Thyroid gland (tissue), 4 donors: ENCODE results near the gene GRWD1. TPM values are rescaled to one million over a fixed set of nuclear protein-coding genes. Genes with fewer than 3 reads are reported as not detected.

Experiments
- DNase-seq, 2 donors: peaks; one replicate each; pipeline ENCODE4 v3.0.0-alpha.2; 2019
- H3K27ac ChIP-seq, 3 donors: fragments of 200-600 bp; sonication (generic); 1 replicate in 2 of 3; 2 replicates in 1 of 3; pipeline ENCODE4 v1.5.1; 2016 to 2019; ENCODE audit warnings: mild to moderate bottlenecking in 1 of 3, moderate library complexity in 1 of 3
- H3K27me3 ChIP-seq: fragments of 200-600 bp; sonication (generic); one replicate; pipeline ENCODE4 v1.5.1; 2019
- H3K36me3 ChIP-seq, 2 donors: fragments of 200-600 bp; sonication (generic); one replicate each; pipeline ENCODE4 v1.5.1; 2016 to 2019
- H3K4me1 ChIP-seq, 2 donors: fragments of 200-600 bp; sonication (generic); one replicate each; pipeline ENCODE4 v1.5.1; 2017 to 2019
- H3K4me3 ChIP-seq, 3 donors: fragments of 200-600 bp; sonication (generic); replicated peaks in 1 of 3; 1 replicate in 2 of 3; 2 replicates in 1 of 3; pipeline ENCODE4 v1.5.1; 2016; ENCODE audit warnings: mild to moderate bottlenecking in 1 of 3
- H3K9me3 ChIP-seq: fragments of 200-600 bp; sonication (generic); one replicate; pipeline ENCODE4 v1.5.1; 2017
- CTCF ChIP-seq, 6 experiments: fragments of 200-600 bp in 3 of 6; fragments of 450-650 bp in 3 of 6; sonication (generic) in 3 of 6; IDR thresholded peaks; one replicate each; pipeline ENCODE4 v1.5.1; 2016 to 2019; ENCODE audit warnings: antibody characterized with exemption in 6 of 6, mild to moderate bottlenecking in 2 of 6, inconsistent platforms in 1 of 6, moderate library complexity in 1 of 6
- POLR2A ChIP-seq, 2 donors: fragments of 450-650 bp; IDR thresholded peaks; one replicate each; pipeline ENCODE4 v1.6.1; 2017; ENCODE audit warnings: antibody characterized with exemption in 2 of 2, mild to moderate bottlenecking in 2 of 2, moderate library complexity in 1 of 2
- whole genome bisulfite sequencing, 2 donors: methylation state at CpG; one replicate each; pipeline ENCODE4 v1.1.5; 2017; 5-methylcytosine and 5-hydroxymethylcytosine counted together
- intact Hi-C: fragments of 100-400 bp; cut with DNase I; formaldehyde crosslinking; loops from one replicate; pipeline ENCODE4 v1.15.1; 2023
- total RNA-seq, 4 donors: library from RNA; depleted of rRNA; stranded (reverse); fragments of >200 nt; gene quantifications; one replicate each; pipeline ENCODE4 v1.2.3, GENCODE V29; 2016

GRWD1 gene
- total RNA-seq, 4 donors from 2014 or later: 22.4 to 40.5 (median 29.1) TPM

DNA sequence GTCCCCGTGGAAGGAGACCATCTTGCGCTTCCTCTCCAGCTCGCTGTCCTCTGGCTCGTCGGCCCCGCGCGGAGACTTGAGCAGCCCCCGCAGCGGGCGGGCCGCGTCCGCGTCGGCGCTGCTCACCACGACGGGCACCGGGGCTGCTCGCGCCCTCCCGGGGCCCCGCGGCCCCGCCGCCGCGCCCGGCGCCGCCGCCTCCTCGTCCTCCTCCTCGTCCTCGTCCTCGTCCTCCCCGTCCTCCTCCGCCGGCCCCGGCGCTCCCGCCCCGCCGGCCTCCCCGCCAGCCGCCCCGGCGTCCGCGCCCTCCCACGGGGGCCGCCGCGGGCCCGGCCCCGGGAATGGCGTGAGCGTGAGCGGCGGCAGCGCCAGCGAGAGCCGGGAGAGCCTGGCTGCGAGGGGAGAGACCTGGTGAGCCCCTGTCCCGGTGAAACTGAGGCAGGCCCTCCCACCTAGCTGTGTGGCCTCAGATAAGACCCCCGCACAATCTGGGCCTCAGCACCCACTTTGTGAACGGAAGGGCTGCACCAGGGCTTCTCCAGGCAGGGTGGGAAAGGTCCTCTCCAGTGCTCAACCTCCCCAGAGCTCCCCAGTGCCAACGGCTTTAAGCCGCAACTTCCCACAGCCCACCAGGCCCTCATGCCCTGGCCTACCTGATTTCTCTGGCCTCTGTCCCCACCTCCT is 48.1 kb downstream of the GRWD1 start:
- intact Hi-C loops: no loop called here
- TF ChIP-seq CTCF (IDR thresholded peaks at IDR 0.05) (no peak), POLR2A (IDR thresholded peaks at IDR 0.05) (no peak)
- WGBS, 2 donors: 32 to 81% methylated on average over 2 to 4 of the region's 70 CpGs
- Histone ChIP-seq H3K36me3 (no peaks in the 10 kb centered on the region), H3K4me3 (peak overlapping the region in 1 of 3 donors; percentile 31), H3K9me3 (no peaks in the 10 kb centered on the region), H3K27ac (peak overlapping the region in 1 of 3 donors; percentile 59), H3K4me1 (peaks cover 11 to 41% of the 10 kb centered on the region in 2 donors), H3K27me3 (no peaks in the 10 kb centered on the region)
- no peak for DNase-seq

- no peak overlapping the region for H3K4me3 ChIP-seq
- DNase-seq: no peak
- TF ChIP-seq POLR2A (IDR thresholded peaks at IDR 0.05) (no peak), CTCF (IDR thresholded peaks at IDR 0.05) (no peak)
- no peaks in the 10 kb centered on the region for H3K36me3 ChIP-seq
- 71 to 78% methylated on average over 6 of the region's 6 CpGs for WGBS, 2 donors
- H3K9me3 ChIP-seq: no peaks in the 10 kb centered on the region
- no peaks in the 10 kb centered on the region for H3K27me3 ChIP-seq
- H3K27ac ChIP-seq: peak overlapping the region in 1 of 3 donors; percentile 4
- peaks cover 11 to 33% of the 10 kb centered on the region in 2 donors for H3K4me1 ChIP-seq
- intact Hi-C loops: no loop called here
Observed at GRCh38 chr19:48495396-48495795, 49.6 kb downstream of the GRWD1 start.

- Histone ChIP-seq H3K36me3 (no peaks in the 10 kb centered on the region), H3K4me3 (no peak overlapping the region), H3K27me3 (no peaks in the 10 kb centered on the region), H3K4me1 (peaks cover 3 to 26% of the 10 kb centered on the region in 2 donors), H3K9me3 (no peaks in the 10 kb centered on the region), H3K27ac (no peak overlapping the region)
- DNase-seq: no peak
- 55 to 69% methylated on average over 14 to 36 of the region's 45 CpGs for WGBS, 2 donors
- TF ChIP-seq CTCF (IDR thresholded peaks at IDR 0.05) (no peak), POLR2A (IDR thresholded peaks at IDR 0.05) (no peak)
- intact Hi-C loops: no loop called here
Observed at GRCh38 chr19:48496959-48497727, 51.4 kb downstream of the GRWD1 start.

DNA sequence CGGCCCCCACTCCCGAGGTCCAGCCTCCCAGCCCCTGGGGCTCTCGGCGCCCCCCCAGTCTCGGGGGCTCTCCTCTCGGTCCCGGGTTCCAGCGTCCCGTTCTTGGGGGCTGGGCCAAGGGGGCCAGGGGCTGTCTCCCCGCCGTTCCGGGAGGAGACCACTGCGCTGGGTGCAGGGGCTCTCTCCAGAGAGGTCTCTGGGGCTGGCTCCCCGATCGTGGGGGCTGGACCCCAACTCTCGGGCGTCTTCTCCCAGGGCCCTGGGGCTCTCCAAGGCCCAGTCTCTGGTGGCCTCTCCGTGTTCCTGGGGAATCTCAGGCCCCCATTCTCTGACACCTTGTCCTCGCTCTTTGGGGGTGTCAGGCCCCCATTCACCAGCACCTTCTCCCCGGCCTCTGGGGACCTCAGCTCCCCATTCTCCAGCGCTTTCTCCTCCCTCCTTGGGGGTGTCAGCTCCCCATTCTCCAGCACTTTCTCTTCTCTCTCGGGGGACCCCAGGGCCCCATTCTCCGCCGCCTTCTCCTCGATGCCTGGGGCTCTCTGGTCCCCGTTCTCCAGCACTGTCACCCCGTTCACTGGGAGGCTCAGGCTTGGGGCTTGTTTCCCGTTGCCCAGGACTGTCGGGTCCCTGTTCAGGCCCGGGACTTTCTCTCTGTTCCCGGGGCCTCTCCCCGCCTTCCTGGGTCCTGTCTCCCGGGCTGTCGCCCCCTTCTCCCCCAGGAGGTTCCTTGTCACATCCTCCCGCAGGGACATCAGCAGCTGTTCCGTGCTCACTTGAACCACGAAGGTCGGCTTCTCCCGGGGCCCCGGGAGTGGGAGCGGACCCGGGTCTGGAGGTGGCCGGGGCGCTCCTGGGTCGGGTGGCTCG is 52.2 kb downstream of the GRWD1 start:
- intact Hi-C loops: no loop called here
- no peaks in the 10 kb centered on the region for H3K9me3 ChIP-seq
- H3K27me3 ChIP-seq: no peaks in the 10 kb centered on the region
- H3K36me3 ChIP-seq: no peaks in the 10 kb centered on the region
- no peak for DNase-seq
- H3K4me3 ChIP-seq: no peak overlapping the region
- peaks cover 3 to 31% of the 10 kb centered on the region in 2 donors for H3K4me1 ChIP-seq
- TF ChIP-seq POLR2A (IDR thresholded peaks at IDR 0.05): no peak
- TF ChIP-seq CTCF (IDR thresholded peaks at IDR 0.05): no peak
- H3K27ac ChIP-seq: no peak overlapping the region
- WGBS, 2 donors: 51 to 82% methylated on average over 22 to 38 of the region's 46 CpGs
